ENCODE data around the gene DNAAF5. TPM values are rescaled to one million over a fixed set of nuclear protein-coding genes. Genes with fewer than 3 reads are reported as not detected.
"Not testable (repeated sequence)": the region's sequence is repeated elsewhere in the genome, so short reads cannot be mapped to it uniquely, and the experiment has no call there.

The DNAAF5 gene
- polyA plus RNA-seq, 3 donors = 39.8 to 43.8 (median 39.9) TPM

DNA sequence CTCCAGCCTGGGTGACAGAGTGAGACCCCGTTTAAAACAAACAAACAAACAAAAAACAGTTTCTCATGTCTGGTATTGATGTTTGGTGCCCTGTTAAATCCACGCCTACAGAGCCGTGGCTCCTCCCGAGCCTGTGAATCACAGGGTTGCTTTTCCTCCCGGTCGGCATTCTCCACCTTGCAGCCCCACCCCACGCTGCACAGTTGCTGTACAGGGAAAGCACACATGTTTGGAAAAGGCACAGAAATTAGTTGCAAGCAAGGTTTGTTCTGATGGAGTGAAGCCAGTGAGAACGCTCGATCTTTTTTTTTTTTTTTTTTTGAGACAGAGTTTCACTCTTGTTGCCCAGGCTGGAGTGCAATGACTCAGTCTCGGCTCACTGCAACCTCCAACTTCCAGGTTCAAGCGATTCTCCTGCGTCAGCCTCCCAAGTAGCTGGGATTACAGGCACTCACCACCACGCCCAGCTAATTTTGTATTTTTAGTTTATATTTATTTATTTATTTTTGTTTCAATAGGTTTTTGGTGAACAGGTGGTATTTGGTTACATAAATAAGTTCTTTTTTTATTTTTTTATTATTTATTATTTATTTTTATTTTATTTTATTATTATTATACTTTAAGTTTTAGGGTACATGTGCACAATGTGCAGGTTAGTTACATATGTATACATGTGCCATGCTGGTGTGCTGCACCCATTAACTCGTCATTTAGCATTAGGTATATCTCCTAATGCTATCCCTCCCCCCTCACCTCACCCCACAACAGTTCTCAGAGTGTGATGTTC lies 17.0 kb downstream of the DNAAF5 start:
- DNase-seq = not testable (repeated sequence)

DNA sequence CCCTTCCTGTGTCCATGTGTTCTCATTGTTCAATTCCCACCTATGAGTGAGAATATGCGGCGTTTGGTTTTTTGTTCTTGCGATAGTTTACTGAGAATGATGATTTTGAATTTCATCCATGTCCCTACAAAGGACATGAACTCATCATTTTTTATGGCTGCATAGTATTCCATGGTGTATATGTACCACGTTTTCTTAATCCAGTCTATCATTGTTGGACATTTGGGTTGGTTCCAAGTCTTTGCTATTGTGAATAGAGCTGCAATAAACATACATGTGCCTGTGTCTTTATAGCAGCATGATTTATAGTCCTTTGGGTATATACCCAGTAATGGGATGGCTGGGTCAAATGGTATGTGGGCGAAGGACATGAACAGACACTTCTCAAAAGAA lies 17.6 kb downstream of the DNAAF5 start:
- not testable (repeated sequence) for DNase-seq

DNA sequence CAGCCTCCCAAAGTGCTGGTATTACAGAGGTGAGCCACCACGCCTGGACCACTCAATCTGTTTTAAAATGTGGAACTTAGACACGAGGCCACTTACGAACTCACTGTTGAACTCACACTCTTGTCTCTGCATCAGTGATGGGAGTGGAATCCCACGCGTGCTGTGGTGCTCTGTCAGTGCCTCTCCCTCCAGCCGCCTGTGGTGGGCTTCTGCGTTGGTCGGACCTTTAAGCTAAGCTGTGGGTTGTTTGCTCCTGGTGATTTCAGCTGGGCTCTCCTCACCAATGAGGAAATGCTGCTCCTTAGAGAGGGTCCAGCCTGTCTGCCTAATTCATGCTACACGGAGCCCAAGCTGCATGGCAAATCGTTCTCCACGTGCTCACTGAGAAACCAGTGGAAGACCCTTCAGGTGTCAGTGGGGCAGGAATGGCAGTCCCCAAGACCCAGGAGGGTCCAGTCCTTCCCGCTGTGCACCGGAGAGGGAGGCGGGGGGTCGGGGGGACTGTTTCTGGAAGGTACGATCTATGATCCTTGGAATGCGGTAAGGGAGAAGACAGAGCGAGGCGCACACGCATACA lies 18.4 kb downstream of the DNAAF5 start:
- no peak for DNase-seq

DNA sequence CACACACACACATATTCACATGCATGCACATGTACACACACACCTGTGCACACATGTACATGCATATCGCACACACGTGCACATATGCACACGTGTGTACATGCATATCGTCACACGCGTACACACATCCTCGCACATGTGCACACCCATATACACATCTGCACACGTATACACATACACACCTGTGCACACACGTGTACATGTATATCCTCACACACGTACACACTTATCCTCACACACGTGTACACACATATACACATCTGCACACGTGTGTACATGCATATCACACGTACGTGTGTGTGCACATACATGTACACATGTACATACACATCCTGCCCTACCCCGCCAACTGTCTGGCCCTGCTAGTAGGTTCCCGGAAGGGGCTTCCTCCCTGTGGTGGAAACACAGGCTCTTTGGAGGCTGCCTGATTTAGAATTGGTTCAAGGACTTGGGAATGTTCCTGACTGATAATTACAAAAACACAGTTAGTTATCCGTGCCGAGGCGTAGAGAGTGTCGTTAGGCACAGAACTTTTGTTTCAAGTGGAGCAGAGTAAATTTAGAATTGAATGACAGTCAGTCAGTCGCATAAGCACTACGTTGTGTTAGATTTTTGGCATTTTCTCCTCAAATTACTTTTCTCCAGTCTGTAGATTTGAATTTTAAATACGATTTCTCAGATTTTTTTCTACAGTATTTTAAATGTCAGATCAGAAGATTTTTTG lies 19.1 kb downstream of the DNAAF5 start:
- no peak for DNase-seq

- no peak for DNase-seq
Observed at GRCh38 chr7:746155-747061, 19.9 kb downstream of the DNAAF5 start.

DNA sequence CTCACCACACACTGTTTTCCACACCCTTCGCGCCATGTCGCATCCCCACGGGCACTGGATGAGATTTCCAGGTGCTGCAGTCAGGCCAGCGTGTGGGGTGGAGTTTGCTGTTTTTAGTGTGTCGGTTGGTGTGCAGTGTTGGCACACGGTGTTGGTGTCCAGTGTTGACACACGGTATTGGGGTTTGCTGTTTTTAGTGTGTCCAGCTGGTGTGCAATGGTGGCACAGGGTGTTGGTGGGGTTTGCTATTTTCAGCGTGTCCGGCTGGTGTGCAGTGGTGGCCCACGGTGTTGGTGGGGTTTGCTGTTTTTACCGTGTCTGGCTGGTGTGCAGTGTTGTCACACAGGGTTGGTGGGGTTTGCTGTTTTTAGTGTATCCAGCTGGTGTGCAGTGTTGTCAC lies 20.7 kb downstream of the DNAAF5 start:
- no peak for DNase-seq

DNA sequence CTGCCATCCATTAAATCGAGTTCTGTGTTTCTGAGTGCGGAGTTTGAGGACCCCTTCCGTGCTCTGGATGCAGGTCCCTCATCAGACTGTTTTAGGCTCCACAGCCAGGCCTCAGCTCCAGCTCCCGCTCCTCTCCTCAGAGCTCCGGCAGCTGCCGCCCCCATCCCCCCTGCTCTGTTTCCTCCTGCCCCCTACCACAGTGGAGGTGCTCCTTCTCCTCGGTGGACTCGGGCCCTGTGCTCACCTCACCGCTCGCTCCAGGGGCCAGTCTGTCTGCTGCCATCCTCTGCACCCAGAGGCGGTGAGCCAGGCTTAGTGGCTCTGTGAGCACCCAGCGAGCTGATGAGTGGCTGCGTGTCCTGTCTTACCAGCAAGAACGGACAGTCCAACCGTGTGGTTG lies 21.9 kb downstream of the DNAAF5 start:
- DNase-seq = no peak

DNA sequence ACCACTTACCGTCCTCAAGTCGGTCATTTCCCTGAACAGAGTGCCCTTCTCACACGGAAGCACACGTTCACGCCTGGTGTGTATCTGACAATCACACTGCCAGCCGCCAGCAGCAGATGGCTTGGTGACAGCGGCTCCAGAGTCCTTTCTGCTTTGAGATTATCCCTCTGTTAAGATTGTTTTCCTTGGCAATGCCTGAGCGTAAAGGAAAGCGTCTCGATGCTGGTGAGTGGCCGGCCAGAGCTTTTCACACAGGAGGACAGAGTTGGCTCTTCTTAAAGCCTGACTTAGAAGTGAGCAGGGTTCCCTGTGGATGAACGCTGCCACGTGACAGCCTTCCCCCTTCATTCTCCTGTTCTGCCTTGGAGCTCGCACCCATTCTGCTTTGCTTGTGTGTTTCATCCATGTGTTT lies 22.6 kb downstream of the DNAAF5 start:
- DNase-seq = no peak

- DNase-seq = no peak
Observed at GRCh38 chr7:750111-750905, 23.8 kb downstream of the DNAAF5 start.

- DNase-seq = no peak
Observed at GRCh38 chr7:751826-752225, 25.3 kb downstream of the DNAAF5 start.

DNA sequence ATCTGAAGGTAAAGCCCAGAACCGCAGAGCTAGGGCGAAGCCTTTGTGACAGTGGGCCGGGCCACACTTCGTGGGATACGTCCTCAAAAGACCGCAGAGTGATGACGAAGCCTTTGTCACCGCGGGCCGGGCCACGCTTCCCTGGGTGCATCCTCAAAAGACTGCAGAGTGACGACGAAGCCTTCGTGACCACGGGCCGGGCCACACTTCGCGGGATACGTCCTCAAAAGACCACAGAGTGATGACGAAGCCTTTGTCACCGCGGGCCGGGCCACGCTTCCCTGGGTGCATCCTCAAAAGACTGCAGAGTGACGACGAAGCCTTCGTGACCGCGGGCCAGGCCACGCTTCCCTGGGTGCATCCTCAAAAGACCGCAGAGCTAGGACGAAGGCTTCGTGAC lies 25.8 kb downstream of the DNAAF5 start:
- not testable (repeated sequence) for DNase-seq

DNA sequence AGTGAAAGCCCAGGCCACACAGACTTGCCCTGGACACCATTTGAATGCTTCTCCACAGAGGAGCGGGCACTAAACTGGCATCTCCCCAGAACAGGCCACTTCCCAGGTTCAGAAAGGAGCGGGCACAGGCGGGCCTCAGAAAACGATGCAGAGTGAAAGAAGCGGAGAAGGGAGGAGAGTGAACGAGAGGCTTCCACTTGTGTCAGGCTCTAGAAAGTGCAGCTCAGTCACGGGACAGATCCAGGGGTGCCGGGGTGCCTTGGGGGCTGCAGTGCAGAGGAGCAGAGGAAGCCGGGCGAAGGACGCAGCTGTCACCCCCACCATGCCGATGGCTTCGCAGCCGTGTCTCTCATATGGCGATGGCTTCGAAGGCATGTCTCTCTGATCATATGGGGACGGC lies 26.7 kb downstream of the DNAAF5 start:
- no peak for DNase-seq

DNA sequence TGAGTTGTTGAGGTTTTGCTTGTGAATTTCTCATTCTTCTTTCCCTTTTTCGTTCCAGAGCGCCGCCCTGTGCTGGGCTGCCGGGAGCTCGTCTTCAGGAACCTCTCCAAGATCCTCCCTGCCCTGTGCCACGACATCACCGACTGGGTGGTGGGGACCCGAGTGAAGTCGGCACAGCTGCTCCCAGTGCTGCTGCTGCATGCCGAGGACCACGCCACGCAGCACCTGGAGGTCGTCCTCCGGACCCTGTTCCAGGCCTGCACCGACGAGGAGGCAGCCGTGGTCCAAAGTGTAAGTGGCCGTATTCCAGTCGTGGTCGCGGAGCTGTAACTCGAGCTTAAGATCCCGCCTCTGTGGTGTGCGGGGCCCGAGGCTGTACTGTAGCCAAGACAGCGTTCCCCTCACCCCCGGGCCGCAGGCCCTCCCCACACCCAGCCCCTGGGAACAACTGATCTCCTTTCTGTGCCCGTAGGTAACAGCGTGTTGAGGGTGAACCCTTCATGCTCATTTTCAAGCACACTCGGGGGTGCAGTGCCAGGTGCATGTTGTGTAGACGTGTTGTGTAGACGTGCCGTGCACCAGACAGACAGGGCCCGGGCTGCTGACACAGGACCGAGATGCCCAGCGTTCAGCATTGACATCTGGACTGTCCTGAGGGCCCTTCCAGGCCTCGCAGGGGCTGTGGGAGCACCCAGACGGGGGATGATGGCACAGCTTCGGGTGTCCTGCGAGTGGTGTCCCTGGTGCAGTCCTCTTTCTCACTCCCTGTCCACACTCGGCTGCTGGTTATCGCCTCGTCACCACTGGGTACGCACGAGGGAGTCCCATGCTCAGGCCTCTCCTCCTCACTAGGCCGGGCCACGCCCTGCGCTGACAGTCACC lies 28.3 kb downstream of the DNAAF5 start:
- no peak for DNase-seq

- DNase-seq = no peak
Observed at GRCh38 chr7:755413-755805, 28.9 kb downstream of the DNAAF5 start.

DNA sequence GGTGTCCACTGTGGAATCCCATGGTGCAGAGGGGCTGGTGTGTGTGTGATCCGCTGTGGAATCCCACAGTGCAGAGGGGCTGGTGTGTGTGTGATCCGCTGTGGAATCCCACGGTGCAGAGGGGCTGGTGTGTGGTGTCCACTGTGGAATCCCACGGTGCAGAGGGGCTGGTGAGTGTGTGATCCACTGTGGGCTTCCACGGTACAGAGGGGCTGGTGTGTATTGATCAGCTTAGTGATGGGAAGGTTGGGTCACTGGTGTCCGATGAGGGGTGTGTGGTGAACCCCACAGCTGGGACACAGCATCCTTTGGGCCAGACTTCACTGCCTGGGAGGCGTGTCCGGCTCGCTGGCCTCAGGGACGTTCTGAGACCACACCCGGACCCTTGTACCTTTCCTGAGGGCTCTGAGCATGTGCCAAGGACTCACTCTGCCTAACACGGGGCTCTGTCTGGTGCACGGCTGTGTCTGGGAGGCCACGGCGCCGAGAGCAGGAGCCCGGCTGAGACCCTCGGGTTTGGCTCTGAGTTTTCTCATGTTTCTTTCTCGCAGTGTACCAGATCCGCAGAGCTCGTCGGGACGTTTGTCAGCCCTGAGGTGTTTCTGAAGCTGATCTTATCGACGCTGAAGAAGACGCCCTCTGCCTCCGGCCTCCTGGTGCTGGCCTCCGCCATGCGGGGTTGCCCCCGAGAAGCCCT lies 29.9 kb downstream of the DNAAF5 start:
- DNase-seq = no peak

DNA sequence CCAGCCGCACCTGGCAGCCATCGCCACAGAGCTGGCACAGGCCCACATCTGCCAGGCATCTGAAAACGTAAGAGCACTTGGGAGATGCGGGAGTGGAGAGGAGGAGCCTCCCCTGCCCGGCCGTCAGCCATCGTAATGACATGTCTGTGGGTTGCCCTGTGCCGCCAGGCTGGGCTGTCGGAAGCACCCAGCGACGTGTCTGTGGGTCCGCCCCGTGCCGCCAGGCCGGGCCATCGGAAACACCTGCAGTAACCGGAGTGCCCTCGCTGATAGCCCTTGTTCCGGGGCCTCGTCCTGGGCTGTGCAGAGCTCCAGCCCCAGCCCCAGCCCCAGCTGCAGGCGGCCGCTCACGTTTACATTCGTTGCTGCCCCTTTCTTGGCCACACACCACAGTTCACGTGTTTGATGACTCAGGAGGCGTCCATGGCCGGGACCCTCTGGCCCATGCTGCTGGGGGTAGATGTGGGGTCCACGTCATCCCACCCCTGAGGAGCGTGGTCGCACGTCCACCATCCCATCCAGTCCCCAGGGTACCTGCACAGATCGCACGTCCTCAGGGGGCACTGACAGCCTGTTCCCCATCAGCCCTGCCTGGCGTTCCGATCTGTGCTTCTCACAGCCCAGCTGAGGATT lies 30.5 kb downstream of the DNAAF5 start:
- DNase-seq = no peak

DNA sequence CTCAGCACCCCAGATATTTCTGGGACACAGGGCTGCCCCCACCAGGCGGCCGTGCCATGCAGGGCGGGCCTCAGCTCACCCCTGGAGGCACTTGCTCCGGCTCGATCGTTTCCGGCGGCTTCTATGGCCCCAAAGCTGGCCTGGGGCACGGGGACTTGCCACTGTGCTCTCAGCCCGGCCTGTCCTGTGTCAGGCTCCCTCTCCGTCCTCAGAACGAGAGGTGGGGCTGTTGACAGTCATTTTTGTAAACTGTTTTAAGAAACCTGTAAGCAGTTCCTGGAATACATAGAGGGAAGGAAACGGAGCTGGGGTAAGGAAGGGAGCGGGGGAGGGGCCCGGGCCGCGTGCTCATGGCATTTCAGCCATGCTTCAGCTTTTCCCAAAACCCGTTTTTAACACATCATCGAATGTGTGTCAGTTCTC lies 31.3 kb downstream of the DNAAF5 start:
- no peak for DNase-seq

GRCh38 chr7:759569-759968 lies 33.1 kb downstream of the DNAAF5 start:
- no peak for DNase-seq

DNA sequence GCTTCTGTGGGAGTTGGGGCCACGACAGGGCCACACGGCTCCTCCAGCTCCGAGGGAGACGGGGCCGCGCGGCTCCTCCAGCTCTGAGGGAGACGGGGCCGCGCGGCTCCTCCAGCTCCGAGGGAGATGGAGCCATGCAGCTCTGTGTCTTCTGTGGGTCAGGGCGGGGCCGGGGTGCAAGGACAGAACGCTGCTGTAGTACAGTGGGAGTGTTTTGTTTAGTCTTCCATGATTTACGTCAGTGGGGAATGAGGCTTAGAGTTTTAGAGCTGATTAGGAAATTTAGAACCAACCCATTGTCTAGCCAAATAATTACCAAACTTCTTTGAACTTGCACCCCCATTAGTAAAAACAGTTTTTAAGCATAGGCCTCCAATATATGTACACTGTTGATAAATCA lies 33.5 kb downstream of the DNAAF5 start:
- DNase-seq = no peak

Measured in renal pelvis (tissue), 4 donors.